ENCODE measurements around the gene MPEG1.

- TF ChIP-seq CTCF (conservative IDR thresholded peaks at IDR 0.05; ENCODE audit: low read depth, low read length) (peak; percentile 71), EZH2 (IDR thresholded peaks at IDR 0.05; ENCODE audit: low read length, unreplicated experiment) (no peak)
Observed at GRCh38 chr11:59201353-59201752, 11.4 kb downstream of the MPEG1 start.

Measured in PC-3 (cell line).